Hepatocyte (in vitro differentiated cells): ENCODE measurements around the gene DACH2. TPM values are rescaled to one million over a fixed set of nuclear protein-coding genes. Genes with fewer than 3 reads are reported as not detected.

Experiments used
- DNase-seq: peaks from one replicate; pipeline ENCODE4 v3.0.0-alpha.2; 2016; ENCODE audit warnings: low spot score
- H2AFZ ChIP-seq: fragments of 200-600 bp; sonication (generic); 2 replicates; pipeline ENCODE4 v1.6.0; 2016; ENCODE audit warnings: antibody characterized with exemption, mild to moderate bottlenecking
- H3K27ac ChIP-seq: fragments of 200-600 bp; sonication (generic); 2 replicates; pipeline ENCODE4 v1.5.1; 2016; ENCODE audit warnings: mild to moderate bottlenecking
- H3K27me3 ChIP-seq: fragments of 200-600 bp; sonication (generic); 2 replicates; pipeline ENCODE4 v1.6.1; 2016
- H3K36me3 ChIP-seq: fragments of 200-600 bp; sonication (generic); replicated peaks from 2 replicates; pipeline ENCODE4 v1.5.1; 2016; ENCODE audit warnings: low read depth; ENCODE audit not compliant: insufficient read depth
- H3K4me1 ChIP-seq: fragments of 200-600 bp; sonication (generic); 2 replicates; pipeline ENCODE4 v1.5.1; 2016; ENCODE audit warnings: mild to moderate bottlenecking, moderate library complexity; ENCODE audit not compliant: insufficient read depth
- H3K4me2 ChIP-seq: fragments of 200-600 bp; sonication (generic); 2 replicates; pipeline ENCODE4 v1.6.0; 2016
- H3K4me3 ChIP-seq: fragments of 200-600 bp; sonication (generic); 2 replicates; pipeline ENCODE4 v1.5.1; 2016; ENCODE audit warnings: mild to moderate bottlenecking
- H3K79me2 ChIP-seq: fragments of 200-600 bp; sonication (generic); 2 replicates; pipeline ENCODE4 v1.6.0; 2017; ENCODE audit warnings: mild to moderate bottlenecking
- H3K9me2 ChIP-seq: fragments of 200-600 bp; sonication (generic); replicated peaks from 2 replicates; pipeline ENCODE4 v1.6.0; 2017; ENCODE audit warnings: mild to moderate bottlenecking; ENCODE audit not compliant: insufficient read depth
- H3K9me3 ChIP-seq: fragments of 200-600 bp; sonication (generic); 2 replicates; pipeline ENCODE4 v1.5.1; 2016; ENCODE audit warnings: low read depth, mild to moderate bottlenecking
- H4K20me1 ChIP-seq: fragments of 200-600 bp; sonication (generic); 2 replicates; pipeline ENCODE4 v1.6.0; 2016; ENCODE audit warnings: mild to moderate bottlenecking; ENCODE audit not compliant: insufficient read depth, poor library complexity, severe bottlenecking
- EZH2 ChIP-seq: fragments of 200-600 bp; sonication (generic); IDR thresholded peaks from 2 replicates; pipeline ENCODE4 v1.6.1; 2016; ENCODE audit warnings: antibody characterized with exemption, mild to moderate bottlenecking, borderline replicate concordance
- EZH2phosphoT487 ChIP-seq: fragments of 200-600 bp; sonication (generic); IDR thresholded peaks from one replicate; pipeline ENCODE4 v1.6.1; 2018; ENCODE audit warnings: antibody characterized with exemption, mild to moderate bottlenecking, low read depth, moderate library complexity; ENCODE audit not compliant: unreplicated experiment, severe bottlenecking
- WGBS: methylation state at CpG from one replicate; pipeline ENCODE4 v1.1.6; 2016; ENCODE audit warnings: low lambda C conversion rate; ENCODE audit errors: missing lambda C conversion rate; 5-methylcytosine and 5-hydroxymethylcytosine counted together
- polyA plus RNA-seq: library from polyadenylated mRNA; unstranded; fragments of >200 nt; fragmentation: Nextera tagmentation; extraction: Ambion mirVana; gene quantifications from 2 replicates; pipeline ENCODE4 v1.2.1, GENCODE V29; 2016
- total RNA-seq: library from RNA; depleted of rRNA; stranded (reverse); fragments of >200 nt; gene quantifications from 2 replicates; pipeline ENCODE4 v1.2.3, GENCODE V29; 2014
- TF ChIP-seq, protein P1 (sequence below): fragments of 200-600 bp; sonication (generic); IDR thresholded peaks from 2 replicates; pipeline ENCODE4 v1.5.1; 2016; ENCODE audit warnings: antibody characterized with exemption, mild to moderate bottlenecking; ENCODE audit not compliant: poor library complexity

DACH2 gene
- total and polyA plus RNA-seq, 2 experiments from 2014 or later: 0.67 to 0.87 TPM

DNA sequence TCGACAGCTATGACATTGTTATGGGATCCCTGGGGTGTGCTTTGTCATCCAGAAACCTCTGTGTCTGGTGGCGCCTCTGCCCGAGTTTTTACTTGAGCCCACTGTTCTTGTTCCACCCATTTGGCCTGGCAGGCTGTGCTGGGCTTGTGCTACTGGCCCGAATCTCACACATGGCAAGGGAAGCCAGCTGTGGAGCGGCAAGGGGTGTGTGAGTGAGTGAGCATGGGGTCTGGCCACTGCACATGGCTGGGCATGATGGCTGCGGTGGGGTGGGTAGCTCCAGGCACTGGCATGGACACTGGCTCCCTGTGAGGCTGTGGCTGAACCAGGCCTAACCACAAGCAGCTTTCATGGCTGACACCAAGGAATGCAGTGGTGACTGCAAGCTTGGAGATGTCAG lies 89.2 kb downstream of the DACH2 start:
- no peak overlapping the region for H2AFZ ChIP-seq
- H3K4me1 ChIP-seq: no peaks in the 10 kb centered on the region
- no peaks in the 10 kb centered on the region for H3K9me3 ChIP-seq
- H3K36me3 ChIP-seq: no peaks in the 10 kb centered on the region
- H3K4me2 ChIP-seq: no peak overlapping the region
- 75% methylated on average over 6 of the region's 6 CpGs for WGBS
- H3K27me3 ChIP-seq: no peaks in the 10 kb centered on the region
- no peak for DNase-seq
- no peaks in the 10 kb centered on the region for H3K79me2 ChIP-seq
- H3K9me2 ChIP-seq: no peaks in the 10 kb centered on the region
- H4K20me1 ChIP-seq: no peaks in the 10 kb centered on the region
- TF ChIP-seq EZH2 (no peak), EZH2phosphoT487 (no peak)
- TF ChIP-seq, protein P1, sequence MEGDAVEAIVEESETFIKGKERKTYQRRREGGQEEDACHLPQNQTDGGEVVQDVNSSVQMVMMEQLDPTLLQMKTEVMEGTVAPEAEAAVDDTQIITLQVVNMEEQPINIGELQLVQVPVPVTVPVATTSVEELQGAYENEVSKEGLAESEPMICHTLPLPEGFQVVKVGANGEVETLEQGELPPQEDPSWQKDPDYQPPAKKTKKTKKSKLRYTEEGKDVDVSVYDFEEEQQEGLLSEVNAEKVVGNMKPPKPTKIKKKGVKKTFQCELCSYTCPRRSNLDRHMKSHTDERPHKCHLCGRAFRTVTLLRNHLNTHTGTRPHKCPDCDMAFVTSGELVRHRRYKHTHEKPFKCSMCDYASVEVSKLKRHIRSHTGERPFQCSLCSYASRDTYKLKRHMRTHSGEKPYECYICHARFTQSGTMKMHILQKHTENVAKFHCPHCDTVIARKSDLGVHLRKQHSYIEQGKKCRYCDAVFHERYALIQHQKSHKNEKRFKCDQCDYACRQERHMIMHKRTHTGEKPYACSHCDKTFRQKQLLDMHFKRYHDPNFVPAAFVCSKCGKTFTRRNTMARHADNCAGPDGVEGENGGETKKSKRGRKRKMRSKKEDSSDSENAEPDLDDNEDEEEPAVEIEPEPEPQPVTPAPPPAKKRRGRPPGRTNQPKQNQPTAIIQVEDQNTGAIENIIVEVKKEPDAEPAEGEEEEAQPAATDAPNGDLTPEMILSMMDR: no peak
- H3K4me3 ChIP-seq: no peak overlapping the region
- no peak overlapping the region for H3K27ac ChIP-seq

GRCh38 chrX:86241547-86241946 lies 93.3 kb downstream of the DACH2 start:
- no peak overlapping the region for H3K27ac ChIP-seq
- no peaks in the 10 kb centered on the region for H3K9me2 ChIP-seq
- no peak for DNase-seq
- no peaks in the 10 kb centered on the region for H4K20me1 ChIP-seq
- H2AFZ ChIP-seq: no peak overlapping the region
- 95% methylated on average over 1 of the region's 1 CpG for WGBS
- no peak overlapping the region for H3K4me2 ChIP-seq
- no peak overlapping the region for H3K4me3 ChIP-seq
- no peaks in the 10 kb centered on the region for H3K27me3 ChIP-seq
- no peaks in the 10 kb centered on the region for H3K4me1 ChIP-seq
- H3K9me3 ChIP-seq: no peaks in the 10 kb centered on the region
- no peaks in the 10 kb centered on the region for H3K79me2 ChIP-seq
- TF ChIP-seq EZH2phosphoT487: no peak
- TF ChIP-seq, protein P1: no peak
- TF ChIP-seq EZH2: no peak
- no peaks in the 10 kb centered on the region for H3K36me3 ChIP-seq

DNA sequence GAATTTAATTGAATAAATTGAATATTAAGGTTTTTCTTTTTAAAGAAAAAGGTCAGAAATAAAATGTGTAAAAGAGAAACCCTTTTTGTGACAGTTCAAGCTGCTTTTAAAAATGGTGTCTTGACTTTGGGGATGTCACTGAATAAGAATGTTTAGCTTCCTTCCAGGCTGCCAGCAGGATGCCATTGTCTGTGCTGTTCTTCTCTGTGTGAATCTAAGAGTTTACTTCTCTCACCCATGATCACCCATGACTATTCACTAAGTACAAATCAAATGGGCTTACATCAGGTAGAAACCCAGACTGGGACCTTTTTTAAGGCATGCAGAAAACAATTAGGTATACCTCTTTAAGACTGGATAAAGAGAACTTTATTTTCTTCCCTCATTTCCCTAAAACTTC lies 115.3 kb downstream of the DACH2 start:
- H3K9me2 ChIP-seq: no peaks in the 10 kb centered on the region
- no peaks in the 10 kb centered on the region for H3K79me2 ChIP-seq
- no peaks in the 10 kb centered on the region for H4K20me1 ChIP-seq
- TF ChIP-seq, protein P1: no peak
- no peak for TF ChIP-seq EZH2phosphoT487
- no peak for TF ChIP-seq EZH2
- no peak overlapping the region for H2AFZ ChIP-seq
- H3K4me3 ChIP-seq: no peak overlapping the region
- H3K27ac ChIP-seq: no peak overlapping the region
- DNase-seq: no peak
- H3K4me1 ChIP-seq: no peaks in the 10 kb centered on the region
- H3K36me3 ChIP-seq: no peaks in the 10 kb centered on the region
- H3K9me3 ChIP-seq: no peaks in the 10 kb centered on the region
- H3K27me3 ChIP-seq: no peaks in the 10 kb centered on the region
- H3K4me2 ChIP-seq: no peak overlapping the region

- no peaks in the 10 kb centered on the region for H3K4me1 ChIP-seq
Observed at GRCh38 chrX:86295293-86295692, 147.0 kb downstream of the DACH2 start.

More at GRCh38 chrX:86295293-86295692, 147.0 kb downstream of the DACH2 start:
- H4K20me1 ChIP-seq: no peaks in the 10 kb centered on the region
- no peak overlapping the region for H3K4me2 ChIP-seq
- H3K9me3 ChIP-seq: no peaks in the 10 kb centered on the region
- no peak overlapping the region for H3K27ac ChIP-seq
- H3K9me2 ChIP-seq: no peaks in the 10 kb centered on the region
- H2AFZ ChIP-seq: no peak overlapping the region
- H3K79me2 ChIP-seq: no peaks in the 10 kb centered on the region
- no peak for DNase-seq
- TF ChIP-seq EZH2: no peak
- TF ChIP-seq, protein P1: no peak
- H3K36me3 ChIP-seq: no peaks in the 10 kb centered on the region
- H3K4me3 ChIP-seq: no peak overlapping the region
- 90% methylated on average over 9 of the region's 10 CpGs for WGBS
- no peaks in the 10 kb centered on the region for H3K27me3 ChIP-seq
